Fibroblast of pulmonary artery (primary cell): ENCODE measurements around the gene RGN.
A peak's percentile ranks its signal among the peaks of the same experiment; 100 is the strongest.

ENCODE experiments used
- DNase-seq: peaks from one replicate; pipeline ENCODE4 v3.0.0-alpha.2; 2010; ENCODE audit warnings: low read depth
- H3K4me3 ChIP-seq: replicated peaks from 2 replicates; pipeline ENCODE4 v1.5.1; 2011; ENCODE audit warnings: low read depth, mild to moderate bottlenecking, control low read depth, low read length, moderate library complexity
- CTCF ChIP-seq: IDR thresholded peaks from 2 replicates; pipeline ENCODE4 v1.5.1; 2011; ENCODE audit warnings: mild to moderate bottlenecking, control low read depth, low read length, inconsistent platforms; ENCODE audit errors: missing control alignments

Gene RGN

GRCh38 chrX:47078129-47079043 is at the start of gene RGN:
RGN (plus strand) TSS chrX:47078443; CDS start chrX:47081145, 2,702 bp downstream.
- DNase-seq, result no peak
- no peak for TF ChIP-seq CTCF
- peak within 1 kb of the TSS; percentile 27 for H3K4me3 ChIP-seq

- peak; percentile 44 for TF ChIP-seq CTCF
- H3K4me3 ChIP-seq, result no peak overlapping the region
- peak; percentile 80 for DNase-seq
These were observed 47.9 kb upstream of the RGN start for GRCh38 chrX:47030339-47030738.

GRCh38 chrX:47047989-47048388 is 30.3 kb upstream of the RGN start:
- peak; percentile 6 for DNase-seq
- H3K4me3 ChIP-seq, result no peak overlapping the region
- no peak for TF ChIP-seq CTCF

- no peak for TF ChIP-seq CTCF
- H3K4me3 ChIP-seq, result no peak overlapping the region
- no peak for DNase-seq
These were observed 18.9 kb upstream of the RGN start for GRCh38 chrX:47059142-47059874.

GRCh38 chrX:47060708-47061107 is 17.5 kb upstream of the RGN start:
- no peak for DNase-seq
- no peak overlapping the region for H3K4me3 ChIP-seq
- no peak for TF ChIP-seq CTCF

GRCh38 chrX:47061238-47061919 is 16.9 kb upstream of the RGN start:
- no peak overlapping the region for H3K4me3 ChIP-seq
- TF ChIP-seq CTCF, result no peak
- no peak for DNase-seq
